OCI-LY1 (cell line): ENCODE measurements around the gene SPTSSA.

Experiments
- CTCF ChIP-seq: fragments of 200-600 bp; sonication (generic), shearing (Covaris generic); IDR thresholded peaks from 2 replicates; pipeline ENCODE4 v1.5.1; 2017; ENCODE audit warnings: mild to moderate bottlenecking, antibody characterized with exemption, low read length, moderate library complexity, mixed read lengths
- EZH2 ChIP-seq: fragments of 200-600 bp; sonication (generic), shearing (Covaris generic); IDR thresholded peaks from 2 replicates; pipeline ENCODE4 v1.8.0; 2017; ENCODE audit warnings: borderline replicate concordance, mixed run types, mild to moderate bottlenecking, antibody characterized with exemption, low read length, moderate library complexity, mixed read lengths

DNA sequence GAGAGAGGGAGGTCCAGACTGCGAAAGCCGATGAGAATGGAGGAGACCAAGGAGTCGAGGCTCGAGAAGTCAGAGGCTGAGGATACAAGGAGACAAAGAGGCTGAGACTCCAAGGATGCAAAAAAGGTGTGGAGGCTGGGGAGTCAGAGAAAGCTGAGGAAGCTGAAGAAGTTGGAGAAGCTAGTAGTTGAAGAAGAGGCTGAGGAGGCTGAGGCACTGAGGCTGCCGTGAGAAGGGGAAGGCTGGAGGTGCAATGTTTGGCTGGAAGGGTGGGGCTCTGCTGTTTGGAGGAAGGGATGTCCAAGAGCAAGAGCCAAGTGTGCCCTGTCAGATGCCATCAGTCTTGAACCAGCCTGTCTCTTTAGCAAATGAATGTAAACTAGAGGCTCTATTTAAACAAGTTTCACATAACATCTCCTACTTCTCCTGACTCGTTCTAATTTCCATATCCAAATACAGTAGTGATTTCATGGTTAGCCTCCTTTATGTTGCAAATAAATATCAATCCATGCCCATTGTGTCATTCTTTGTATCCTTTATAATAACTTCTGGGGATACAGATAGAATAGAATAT, 10.8 kb upstream of the SPTSSA start:
- TF ChIP-seq CTCF (no peak), EZH2 (no peak)
